Nucleus accumbens (tissue), 56 donors: Measurements from ENCODE around the gene FNTB.
"Not testable (repeated sequence)": the region's sequence is repeated elsewhere in the genome, so short reads cannot be mapped to it uniquely, and the experiment has no call there.

Source experiments
- DNase-seq, 56 donors: peaks; one replicate each; lab custom pipeline; 2025; lab: John Stamatoyannopoulos, UW

Gene FNTB

DNA sequence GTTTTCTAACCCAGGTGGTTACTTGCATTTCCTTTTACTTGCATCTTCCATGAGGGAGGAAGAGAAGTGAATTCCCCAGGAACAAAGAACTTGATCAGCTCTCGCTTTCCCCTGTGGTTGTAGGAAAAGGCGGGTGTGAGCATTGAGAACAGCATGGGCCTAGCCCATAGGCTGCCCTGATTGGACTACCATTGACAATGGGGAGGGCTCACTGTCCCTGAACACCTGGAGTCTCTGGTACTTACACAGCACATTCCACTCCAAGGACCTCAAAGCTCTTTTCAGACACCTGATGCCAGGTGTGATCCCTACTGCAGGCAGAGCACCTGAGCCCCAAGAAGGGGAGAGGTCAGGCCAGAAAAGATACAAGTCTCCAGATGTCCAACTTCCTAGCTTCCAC lies 90.6 kb downstream of the FNTB start:
- no peak for DNase-seq

DNA sequence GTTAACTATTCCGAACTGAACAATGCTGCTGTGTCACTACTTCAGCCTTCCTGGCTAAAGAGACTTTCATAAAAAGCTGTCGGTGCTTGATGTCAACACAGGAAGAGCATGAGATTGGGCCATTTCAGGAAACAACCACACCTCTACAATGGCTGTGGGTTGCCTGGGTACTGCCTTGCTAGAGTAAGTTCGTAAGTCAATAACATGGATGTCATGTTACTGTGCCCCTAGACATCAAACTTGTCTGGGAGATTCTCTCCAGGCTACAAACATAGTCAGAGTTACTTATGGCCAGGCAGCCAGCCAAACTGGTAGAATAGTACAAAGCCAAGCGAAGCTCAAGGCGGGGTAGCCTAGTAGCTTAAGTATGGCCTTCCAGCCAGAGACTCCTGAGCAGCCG lies 92.5 kb downstream of the FNTB start:
- no peak for DNase-seq

DNA sequence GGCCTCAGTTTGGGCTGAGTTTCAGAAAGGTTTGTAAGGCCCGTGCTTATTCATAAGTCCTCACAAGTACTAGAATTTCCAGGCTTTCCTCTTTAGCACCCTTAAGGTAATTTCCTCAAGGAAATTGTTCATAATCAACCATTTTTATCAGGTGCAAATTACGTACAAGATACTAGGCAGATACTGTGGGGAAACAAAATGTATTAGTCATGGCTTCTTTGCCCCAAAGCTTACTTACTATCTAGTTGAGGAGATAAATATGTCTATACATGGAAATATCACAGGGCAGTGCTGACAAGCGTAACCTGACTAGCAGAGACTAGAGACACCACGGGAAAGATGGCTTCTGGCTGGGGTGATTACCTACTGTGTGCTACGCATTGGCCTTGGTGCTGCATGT lies 93.1 kb downstream of the FNTB start:
- DNase-seq, result no peak

DNA sequence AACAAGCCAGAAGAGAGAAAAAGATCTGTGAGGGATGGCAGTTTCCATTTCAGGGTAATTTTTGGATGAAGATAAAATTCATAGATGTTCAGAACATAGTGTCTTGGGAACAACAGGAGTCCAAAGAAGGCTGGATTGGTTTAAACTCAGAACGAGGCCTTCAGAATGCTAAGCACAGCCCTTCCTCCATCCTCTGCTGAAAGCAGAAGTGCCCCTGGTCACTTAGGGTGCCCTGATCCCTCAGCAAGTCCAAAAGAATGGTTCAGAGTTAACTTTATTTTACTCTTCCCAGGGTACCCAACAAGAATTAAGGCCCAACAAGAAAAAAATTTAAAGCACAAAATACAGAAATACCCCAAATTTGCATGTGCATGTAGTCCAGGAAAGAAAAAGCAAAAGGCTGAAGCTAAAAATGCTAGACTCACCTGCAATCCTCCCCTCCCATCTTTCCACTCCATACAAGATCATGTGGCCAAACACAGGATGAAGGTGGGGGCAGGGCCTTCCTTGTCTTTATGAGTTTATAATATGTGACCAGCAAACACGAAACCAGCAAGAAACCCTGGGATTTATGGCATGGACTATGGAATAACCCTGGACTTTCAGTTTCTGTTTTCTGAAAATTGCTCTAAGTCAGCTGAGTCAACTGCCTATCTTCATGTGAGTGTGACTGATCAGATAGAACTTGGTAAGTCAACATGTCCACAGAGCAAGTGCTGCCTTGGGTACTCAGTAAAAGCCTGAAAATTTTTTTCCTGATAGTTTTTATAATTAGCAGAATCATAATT lies 94.5 kb downstream of the FNTB start:
- no peak for DNase-seq

DNA sequence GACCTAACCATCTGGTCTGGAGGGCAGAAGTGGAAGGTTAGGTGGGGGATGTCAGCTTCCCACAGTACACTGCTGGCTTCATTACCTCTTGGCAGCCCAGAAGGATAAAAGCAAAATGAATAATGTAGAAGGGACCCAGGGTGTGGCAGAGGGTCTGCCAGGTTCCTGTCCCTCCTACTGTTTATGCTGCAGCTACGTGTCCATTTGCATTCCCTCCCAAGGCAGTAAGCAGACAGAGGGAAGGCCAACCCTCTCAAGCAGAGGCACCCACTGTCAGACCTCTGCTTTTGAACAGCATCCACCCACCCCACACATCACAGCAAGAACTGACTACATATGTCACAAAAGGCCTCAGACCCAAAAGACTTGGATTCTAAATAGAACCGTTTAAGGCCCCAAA lies 96.2 kb downstream of the FNTB start:
- no peak for DNase-seq

DNA sequence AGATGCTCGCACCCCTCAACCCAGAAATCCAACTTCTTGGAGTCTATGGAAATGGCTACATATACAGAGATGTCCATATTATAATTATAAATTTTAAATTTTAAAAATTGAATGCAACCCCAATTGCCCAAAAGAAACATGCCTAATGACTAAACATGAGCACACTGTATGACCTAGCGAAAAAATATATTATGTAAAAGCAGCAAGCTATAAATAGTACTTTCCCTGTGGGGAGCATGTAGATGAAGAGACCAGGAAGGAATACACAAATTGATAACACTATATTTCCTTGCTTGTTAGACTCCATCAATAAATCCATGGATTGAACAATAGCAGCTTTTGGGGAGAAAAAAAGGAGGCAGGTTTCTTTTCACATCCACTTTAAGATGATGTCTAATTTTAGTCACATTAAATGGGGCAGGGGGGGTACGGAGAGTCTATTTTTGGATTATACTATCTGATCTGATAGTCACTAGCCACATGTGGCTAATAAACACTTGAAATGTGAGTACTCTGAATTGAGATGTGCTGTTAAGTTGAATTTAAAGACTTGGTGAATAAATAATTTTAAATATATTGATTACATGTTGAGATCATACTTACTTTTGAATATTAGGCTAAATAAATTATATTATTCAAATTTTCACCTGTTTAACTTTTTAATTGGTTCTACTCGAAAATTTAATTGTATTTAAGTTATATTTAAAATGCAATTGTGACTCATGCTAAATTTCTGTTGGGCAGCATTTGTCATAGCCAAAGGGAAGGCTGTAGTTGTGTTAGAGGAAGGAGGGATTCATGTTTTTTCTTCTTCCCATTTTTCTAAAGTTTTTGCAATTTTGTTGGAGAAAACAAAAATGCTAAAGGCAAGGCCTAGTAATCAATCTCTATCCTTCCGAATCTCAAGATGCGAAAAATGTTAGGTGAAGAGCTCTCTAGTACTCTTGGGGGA lies 98.1 kb downstream of the FNTB start:
- DNase-seq, result no peak

DNA sequence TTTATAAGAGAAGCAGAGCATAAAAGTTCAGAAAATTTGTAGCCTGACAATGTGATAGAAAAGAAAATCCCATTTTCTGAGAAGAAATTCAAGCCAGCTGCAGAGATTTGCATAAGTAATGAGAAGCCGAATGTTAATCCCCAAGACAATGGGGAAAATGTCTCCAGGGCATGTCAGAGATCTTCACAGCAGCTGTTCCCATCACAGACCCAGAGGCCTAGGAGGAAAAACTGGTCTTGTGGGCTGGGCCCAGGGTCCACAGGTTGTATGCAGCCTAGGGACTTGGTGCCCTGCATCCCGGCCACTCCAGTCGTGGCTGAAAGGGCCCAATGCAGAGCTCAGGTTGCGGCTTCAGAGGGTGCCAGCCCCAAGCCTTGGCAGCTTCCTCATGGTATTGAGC lies 100.0 kb downstream of the FNTB start:
- DNase-seq, result not testable (repeated sequence)

DNA sequence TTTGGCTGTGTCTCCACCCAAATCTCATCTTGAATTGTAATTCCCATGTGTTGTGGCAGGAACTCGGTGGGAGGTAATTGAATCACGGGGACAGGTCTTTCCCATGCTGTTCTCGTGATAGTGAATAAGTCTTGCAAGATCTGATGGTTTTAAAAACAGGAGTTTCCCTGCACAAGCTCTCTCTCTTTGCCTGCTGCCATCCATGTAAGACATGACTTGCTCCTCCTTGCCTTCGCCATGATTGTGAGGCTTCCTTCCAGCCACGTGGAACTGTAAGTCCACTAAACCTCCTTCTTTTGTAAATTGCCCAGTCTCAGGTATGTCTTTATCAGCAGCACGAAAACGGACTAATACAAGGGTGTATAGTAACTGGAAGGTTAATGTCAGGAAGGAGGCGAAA lies 101.1 kb downstream of the FNTB start:
- not testable (repeated sequence) for DNase-seq

DNA sequence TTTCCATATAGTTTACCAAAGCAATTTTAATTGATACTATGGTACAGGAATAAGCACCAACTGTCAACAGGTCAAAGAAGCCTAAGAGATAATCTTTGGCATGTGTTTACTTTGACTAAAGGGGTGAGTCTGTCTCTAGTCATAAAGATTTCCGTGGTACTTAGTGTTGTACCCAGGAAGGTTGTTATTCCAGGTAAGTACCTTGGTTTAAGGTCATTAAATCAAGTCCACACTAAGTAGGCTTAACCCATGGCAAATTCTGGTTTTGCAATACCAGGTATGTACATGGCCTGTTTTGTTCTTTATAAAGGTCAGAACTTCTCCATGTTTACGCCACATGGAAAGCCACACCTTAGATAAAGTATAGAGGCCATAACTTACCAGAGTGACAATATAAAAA lies 105.7 kb downstream of the FNTB start:
- no peak for DNase-seq

DNA sequence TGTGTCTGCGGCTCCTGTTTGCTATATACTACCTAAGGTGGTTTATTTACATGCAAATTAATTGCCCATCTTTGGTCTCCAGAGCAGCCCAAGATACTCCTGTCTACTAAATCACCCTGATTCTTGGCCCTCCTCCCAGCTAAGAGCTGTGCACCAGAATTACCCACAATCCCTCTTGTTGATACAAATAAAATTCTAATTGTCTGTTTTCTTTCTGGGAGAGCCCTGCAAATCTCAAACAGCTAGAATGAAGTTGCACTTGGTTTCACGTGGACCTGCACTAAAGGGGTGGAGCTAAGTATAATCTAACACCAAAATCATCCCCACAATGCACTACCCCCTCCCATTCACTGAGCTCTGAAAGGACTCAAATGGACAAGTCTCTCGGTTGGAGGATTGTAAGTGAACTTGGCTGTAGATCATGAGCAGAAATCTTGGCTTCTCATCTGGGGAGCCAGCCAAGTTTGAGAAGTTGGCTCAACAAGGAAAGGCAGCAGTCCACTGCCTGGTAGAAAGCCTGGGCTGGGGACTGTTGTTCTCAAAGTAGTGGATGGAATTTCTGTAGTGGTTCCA lies 109.0 kb downstream of the FNTB start:
- DNase-seq, result peak in 49 of 56 donors; percentile 3 to 79 (median 42)

DNA sequence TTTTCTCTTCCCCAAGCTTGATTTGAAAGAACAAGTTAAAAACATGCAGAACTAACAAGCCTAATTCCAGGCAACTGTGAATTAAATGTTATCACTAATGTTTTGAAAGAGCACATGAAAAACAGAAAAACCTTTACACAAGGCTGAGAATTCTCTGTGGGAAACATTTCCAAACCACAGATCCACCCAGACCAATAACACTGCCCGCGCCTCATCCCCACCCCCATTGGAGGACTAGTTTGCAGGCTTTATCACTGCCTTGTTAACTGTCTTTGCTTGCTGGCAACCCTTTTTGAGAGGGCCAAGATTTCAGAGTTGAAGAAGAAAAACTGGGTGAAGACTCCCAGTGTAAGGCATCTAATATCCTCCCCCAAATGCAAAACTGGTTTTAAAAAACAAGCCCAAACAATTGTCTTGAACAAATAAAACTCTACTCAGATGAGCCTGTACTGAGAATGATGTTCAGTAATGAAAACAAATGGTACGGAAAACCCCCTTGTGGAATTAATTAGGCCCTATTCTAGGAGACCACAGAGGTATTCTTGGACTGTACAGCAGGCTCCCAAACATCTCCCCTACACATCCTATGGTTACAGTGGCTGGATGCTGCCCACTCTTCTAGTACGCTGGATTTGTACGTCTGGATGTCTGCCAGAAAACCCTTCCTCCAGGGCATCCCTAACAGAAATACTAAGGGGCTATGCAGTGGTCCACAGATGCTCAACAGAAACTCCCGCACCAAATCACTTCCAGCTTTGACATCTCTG lies 109.8 kb downstream of the FNTB start:
- no peak for DNase-seq

DNA sequence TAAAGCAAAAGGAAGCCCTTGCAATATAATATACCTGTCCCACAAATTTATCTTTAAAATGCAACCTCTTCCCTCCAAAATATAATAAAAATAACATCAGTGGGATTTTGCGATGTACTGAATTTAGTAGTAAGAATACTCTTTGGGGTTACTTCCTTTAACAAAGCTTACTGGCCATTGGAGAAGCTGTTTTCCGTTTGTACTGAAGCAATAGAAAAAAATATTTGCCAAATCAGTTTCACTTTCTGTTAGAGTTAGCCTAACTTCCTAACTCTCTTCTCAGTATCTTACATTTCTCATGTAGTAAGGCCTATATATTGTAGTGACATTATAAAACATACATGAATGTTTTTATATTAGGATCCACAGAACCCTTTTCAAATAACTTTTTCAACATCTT lies 111.9 kb downstream of the FNTB start:
- DNase-seq, result no peak

DNA sequence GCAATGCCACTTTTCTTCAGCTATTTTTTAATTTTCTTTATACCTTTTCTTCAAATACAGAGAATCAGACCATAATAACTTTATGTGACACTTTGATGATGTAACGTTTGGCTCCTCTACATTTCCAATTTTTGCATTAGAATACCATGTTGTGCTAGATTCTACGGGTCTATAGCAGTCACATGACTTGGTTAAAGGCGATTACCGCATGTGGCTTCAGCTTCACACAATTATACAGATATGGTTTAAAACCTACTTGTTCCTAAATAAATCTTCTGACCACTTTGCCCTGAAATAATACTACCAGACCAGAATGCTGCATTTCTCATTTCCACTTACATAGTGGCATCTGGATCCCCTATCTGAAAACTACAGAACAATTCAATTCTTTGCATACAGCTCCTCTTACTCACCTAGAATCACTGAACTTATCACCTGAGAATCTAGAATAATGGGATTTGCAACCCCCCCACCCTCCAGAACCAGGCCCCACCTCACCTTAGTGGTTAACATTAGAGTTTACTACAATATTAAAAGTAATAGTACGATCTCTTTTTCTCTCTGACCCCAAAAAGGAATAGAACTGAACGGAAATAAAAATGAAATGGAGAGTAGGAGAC lies 114.3 kb downstream of the FNTB start:
- no peak for DNase-seq

DNA sequence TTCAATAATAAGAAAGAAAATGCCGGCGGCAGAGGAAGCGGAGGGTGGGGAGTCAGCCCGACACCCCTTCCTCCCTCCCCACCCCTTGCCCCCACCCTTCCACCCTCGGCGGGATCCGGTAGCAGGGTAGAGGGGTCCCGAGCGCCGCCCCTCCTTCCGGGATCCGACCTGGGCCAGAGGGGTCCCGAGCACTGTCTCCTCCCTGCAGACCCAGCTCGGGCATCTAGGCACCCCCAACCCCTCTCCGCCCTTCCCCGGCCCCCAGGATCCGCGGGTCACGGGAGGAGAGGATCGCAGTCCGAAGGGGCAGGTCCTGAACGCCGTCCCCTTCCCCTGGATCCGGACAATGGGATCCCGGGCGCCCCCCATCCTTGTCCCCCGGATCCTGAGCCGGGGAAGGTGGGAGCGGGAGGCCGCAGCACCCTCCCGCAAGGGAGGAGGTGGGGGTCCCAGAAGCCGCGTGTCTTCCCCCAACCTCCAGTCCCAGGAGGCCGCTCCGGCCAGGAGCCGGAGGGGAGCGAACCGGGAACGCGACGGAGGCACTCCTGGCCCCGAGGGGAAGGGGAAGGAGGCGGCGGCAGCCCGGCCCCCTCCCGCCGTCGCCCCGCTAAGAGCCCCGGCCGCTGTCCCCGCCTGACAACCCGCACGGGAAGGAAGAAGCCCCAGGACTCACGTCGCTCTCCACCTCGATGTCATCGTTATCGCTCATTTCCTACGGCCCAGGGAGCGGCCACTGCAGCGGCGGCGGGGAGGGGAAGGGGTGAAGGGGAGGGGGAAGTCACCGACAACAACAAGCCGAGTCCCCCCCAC lies 115.1 kb downstream of the FNTB start:
- peak in 9 of 56 donors; percentile 12 to 48 (median 34) for DNase-seq

DNA sequence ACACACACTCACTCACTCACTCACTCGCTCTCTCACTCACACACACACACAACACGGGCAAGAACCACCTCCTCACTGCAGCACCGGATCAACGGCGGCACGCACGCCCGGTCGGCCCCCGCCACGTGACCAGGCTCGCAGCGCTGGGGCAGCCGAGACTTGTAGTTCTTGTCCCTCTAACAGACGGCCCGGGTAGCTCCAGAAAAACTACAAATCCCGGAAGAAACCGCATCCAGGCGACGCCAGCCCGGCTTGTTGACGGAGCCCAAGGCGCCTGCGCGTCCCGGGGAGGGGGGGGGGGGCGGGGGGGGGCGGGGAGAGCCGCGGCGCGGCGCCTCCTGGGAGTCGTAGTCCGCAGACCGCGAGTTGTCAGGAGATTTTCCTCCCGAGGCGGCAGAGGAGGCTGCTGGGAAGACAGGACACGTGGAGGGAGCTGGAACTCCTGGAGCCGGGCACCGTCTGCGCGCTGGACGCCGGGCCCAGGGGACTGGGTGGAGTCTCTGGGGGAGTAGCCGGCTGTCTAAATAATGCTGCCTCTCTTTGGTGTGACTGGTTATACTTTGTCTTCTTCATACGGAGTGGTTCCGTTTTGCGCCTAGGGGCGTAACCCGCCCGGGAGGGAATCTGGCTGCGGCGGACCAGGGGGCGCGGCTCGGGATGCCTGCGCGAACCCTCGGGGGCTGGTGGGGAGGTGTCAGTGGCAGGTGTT lies 115.9 kb downstream of the FNTB start, which contains the start of gene MAX:
Gene MAX, minus strand, starts transcription at position 77 of the 709 bp plus-strand sequence. CDS start 178 bp downstream, outside the sequence.
- peak; percentile 88 to 100 (median 98) for DNase-seq

DNA sequence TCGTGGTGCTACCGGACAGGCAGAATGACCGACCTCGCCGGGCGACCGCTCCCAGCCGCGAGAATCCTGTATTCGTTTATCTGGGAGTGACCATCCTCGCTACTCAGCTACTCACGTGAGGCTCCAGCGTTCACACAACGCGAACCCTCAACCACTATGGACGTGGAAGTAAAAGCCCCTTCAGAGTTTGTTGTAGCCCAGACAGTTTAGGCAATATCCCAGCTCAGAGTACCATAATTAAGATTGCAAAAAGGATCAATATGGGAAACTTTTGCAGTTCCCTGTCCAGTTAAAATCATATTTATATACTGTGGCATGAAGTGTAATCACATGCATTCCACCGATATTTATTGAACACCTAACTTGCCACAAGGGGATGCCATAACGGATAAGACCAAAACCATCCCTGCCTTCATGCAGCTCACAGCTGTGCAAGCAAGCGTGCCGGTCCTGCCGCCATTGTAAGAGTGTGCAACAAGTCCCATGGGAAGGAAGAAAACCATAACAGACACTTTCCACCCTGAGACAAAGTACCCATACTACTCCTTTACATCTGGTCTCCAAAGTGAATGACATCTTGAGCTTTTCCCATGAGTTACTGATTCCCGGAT lies 116.6 kb downstream of the FNTB start:
- DNase-seq, result no peak

DNA sequence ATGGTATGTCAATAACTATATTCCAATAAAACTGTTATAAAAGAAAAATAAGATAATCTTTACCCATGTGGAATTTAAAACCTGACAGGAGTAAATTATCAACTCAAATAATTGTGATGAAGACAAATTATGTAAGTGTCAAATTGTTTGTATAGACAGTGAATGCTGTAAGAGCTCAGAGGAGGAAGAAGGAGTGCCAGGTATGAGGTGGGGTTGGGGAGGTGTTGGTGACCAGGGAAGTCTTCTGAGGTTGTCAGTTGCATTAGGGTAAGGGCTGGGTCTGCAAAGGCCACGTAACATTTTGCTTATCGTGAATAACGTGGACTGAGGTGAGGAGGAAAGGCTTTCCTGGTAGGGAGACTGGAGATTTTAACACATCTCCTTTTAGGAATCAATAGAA lies 118.1 kb downstream of the FNTB start:
- DNase-seq, result no peak

DNA sequence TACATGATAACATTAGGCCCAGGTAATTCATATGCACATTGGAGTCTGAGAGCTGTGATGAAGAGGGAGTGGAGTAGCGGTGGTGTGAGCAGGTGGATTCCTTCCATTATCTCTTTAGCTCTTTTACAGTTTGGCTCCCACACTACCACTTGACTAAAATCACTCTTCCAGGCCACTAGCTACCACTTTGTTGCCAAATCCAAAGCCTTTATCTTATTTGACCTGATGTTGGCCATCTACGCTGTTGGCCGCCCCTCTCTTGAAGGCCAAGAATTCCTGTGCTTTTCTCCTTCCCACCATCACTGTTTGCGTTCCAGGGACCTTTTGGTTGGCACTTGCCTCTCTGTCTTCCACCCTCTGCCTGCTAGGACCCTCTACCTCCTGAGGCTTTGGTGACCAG lies 119.6 kb downstream of the FNTB start:
- no peak for DNase-seq
